T-helper 17 cell (primary cell): ENCODE results near the gene RUSC1. TPM values are rescaled to one million over a fixed set of nuclear protein-coding genes. Genes with fewer than 3 reads are reported as not detected.

Experiments
- ATAC-seq: fragments of 150-1000 bp; cut with Tn5 transposase; 2 replicates; pipeline ENCODE4 v1.10.0; 2021; ENCODE audit warnings: mild to moderate bottlenecking, moderate library complexity
- DNase-seq, 3 donors: peaks; one replicate each; pipeline versions ENCODE4 v3.0.0 to v3.0.0-alpha.2; 2020 to 2021
- H3K9me3 ChIP-seq: one replicate; pipeline ENCODE4 v1.7.0; 2013; ENCODE audit warnings: low read length, mild to moderate bottlenecking; ENCODE audit not compliant: control insufficient read depth, poor library complexity, severe bottlenecking
- H3K27ac Mint-ChIP-seq: one replicate; pipeline ENCODE4 v1.8.0; 2022; ENCODE audit warnings: mild to moderate bottlenecking, moderate library complexity, mixed read lengths
- H3K27me3 Mint-ChIP-seq: one replicate; pipeline ENCODE4 v1.8.0; 2022; ENCODE audit warnings: mixed read lengths
- H3K36me3 Mint-ChIP-seq: one replicate; pipeline ENCODE4 v1.8.0; 2022; ENCODE audit warnings: low read depth, mixed read lengths
- H3K4me1 Mint-ChIP-seq: one replicate; pipeline ENCODE4 v1.8.0; 2022; ENCODE audit warnings: mild to moderate bottlenecking, mixed read lengths
- H3K4me3 Mint-ChIP-seq: one replicate; pipeline ENCODE4 v1.8.0; 2022; ENCODE audit warnings: mild to moderate bottlenecking, moderate library complexity, mixed read lengths
- total RNA-seq, 4 donors: library from RNA in 2 of 4; stranded (reverse) in 2 of 4; gene quantifications; one replicate each; pipeline ENCODE4 v1.2.3 and lab custom pipeline; 2022 to 2026

Gene RUSC1
- total RNA-seq, 2 donors from 2014 or later, result 13.2 to 14.8 TPM

DNA sequence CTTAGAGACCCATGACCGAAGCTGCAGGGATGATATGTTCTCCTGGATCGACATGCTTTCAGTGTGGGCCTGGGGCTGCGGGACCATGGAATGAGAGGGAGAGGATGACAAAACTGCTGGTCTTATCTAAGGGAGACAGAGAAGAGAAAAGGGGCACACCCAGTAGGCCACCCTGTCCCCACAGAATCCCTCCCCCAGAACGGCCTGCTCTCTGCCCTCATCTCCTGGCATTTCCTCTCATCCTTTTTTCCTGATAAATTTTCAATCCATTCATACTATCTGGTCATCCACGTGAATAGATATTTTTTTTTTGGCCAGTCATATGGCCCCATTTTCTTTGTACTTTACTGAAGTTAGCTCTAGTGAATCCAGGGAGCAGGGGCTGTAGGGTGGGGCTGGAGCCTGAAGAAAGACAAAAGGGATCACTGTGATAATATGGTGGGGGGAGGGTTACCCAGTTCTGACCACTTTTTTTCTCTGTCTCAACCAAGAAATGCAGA, 19.3 kb upstream of the RUSC1 start, which contains the start of gene PKLR:
PKLR (minus strand) TSS at position 97 of the 500 bp plus-strand sequence; CDS start at position 54, 43 bp downstream.
- Mint-ChIP-seq H3K27me3 (peaks cover 24% of the 10 kb centered on the region), H3K4me3 (no peak within 1 kb of the TSS), H3K4me1 (peaks cover 4% of the 10 kb centered on the region), H3K27ac (no peak within 1 kb of the TSS), H3K36me3 (peaks cover 10% of the 10 kb centered on the region)
- no peak for DNase-seq
- ATAC-seq, result no peak
- no peaks in the 10 kb centered on the region for H3K9me3 ChIP-seq

DNA sequence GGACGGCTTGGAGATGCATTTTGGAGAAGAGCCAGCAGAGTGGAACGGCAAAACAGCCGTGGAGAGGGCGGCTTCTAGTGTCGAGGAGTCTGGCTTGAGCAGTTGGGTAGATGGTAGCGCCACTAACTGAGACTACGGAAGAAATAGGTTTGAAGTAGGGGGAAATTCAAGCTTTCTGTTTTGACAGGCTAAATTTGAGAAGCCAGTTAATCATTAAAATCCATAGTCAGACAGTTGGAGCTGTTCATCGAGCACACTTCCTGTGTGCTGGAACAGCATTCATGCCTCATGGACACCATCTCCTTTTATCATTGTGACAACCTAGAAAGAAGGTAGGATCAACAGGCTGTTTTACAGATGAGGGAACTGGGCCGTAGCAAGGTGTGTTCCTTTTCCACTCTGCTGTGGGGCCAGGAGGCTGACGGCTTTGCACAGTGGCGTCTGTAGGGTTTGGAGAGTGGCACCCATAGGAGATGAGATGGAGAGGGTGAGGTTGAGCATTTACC, 16.1 kb upstream of the RUSC1 start:
- H3K27ac Mint-ChIP-seq, result no peak overlapping the region
- no peak overlapping the region for H3K4me3 Mint-ChIP-seq
- no peak for ATAC-seq

DNA sequence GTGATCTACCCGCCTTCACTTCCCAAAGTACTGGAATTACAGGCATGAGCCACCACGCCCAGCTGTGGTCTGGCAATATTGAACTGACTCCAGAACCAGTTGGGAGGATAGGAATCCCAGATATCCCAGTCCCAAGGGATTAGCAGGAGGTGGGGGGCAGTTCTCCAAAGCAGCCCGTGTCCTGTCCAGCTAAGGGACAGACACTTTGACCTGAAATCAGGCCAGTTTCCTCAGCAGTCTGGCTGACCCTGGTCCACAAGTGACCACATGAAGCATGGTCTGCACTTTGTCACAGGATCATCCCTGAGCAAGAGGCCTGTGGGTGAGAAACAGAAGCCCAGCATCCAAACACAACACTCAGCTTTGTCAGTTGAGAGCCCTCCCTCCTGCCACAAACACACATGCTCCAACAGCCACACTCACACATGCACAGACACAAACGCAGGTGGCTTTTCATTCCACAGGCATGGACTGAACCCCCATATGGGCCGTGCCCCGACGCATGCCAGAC, 14.8 kb upstream of the RUSC1 start:
- DNase-seq, result no peak
- ATAC-seq, result no peak
- H3K4me3 Mint-ChIP-seq, result no peak overlapping the region
- H3K36me3 Mint-ChIP-seq, result peaks cover 5% of the 10 kb centered on the region
- H3K27me3 Mint-ChIP-seq, result peaks cover 12% of the 10 kb centered on the region
- H3K4me1 Mint-ChIP-seq, result peaks cover 14% of the 10 kb centered on the region
- H3K27ac Mint-ChIP-seq, result peak overlapping the region; percentile 29
- no peaks in the 10 kb centered on the region for H3K9me3 ChIP-seq

More for the DNA sequence above, 16.1 kb upstream of the RUSC1 start:
- no peaks in the 10 kb centered on the region for H3K9me3 ChIP-seq
- H3K36me3 Mint-ChIP-seq, result peaks cover 5% of the 10 kb centered on the region
- H3K4me1 Mint-ChIP-seq, result peaks cover 9% of the 10 kb centered on the region
- no peak for DNase-seq
- peaks cover 12% of the 10 kb centered on the region for H3K27me3 Mint-ChIP-seq

DNA sequence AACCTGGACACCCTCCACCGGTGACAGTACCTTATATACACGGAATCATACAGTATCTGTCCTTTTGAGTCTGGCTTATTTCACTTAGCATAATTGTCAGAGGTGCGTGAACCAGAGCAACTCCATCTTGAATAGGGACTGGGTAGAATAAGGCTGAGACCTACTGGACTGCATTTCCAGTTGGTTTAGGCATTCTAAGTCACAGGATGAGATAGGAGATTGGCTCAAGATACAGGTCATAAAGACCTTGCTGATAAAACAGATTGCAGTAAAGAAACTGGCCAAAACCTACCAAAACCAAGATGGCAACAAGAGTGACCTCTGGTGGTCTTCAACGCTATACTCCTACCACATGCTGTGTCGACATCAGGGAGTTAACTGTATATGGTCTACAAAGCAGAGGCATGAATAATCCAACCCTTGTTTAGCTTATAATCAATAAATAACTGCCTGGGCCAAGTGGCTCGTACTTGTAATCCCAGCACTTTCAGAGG, 13.4 kb upstream of the RUSC1 start:
- DNase-seq (no peak), ATAC-seq (no peak)
- H3K4me3 Mint-ChIP-seq, result no peak overlapping the region
- no peaks in the 10 kb centered on the region for H3K9me3 ChIP-seq
- H3K27ac Mint-ChIP-seq, result peak overlapping the region; percentile 97
- H3K36me3 Mint-ChIP-seq, result peaks cover 5% of the 10 kb centered on the region
- H3K4me1 Mint-ChIP-seq, result peaks cover 22% of the 10 kb centered on the region
- peaks cover 12% of the 10 kb centered on the region for H3K27me3 Mint-ChIP-seq

DNA sequence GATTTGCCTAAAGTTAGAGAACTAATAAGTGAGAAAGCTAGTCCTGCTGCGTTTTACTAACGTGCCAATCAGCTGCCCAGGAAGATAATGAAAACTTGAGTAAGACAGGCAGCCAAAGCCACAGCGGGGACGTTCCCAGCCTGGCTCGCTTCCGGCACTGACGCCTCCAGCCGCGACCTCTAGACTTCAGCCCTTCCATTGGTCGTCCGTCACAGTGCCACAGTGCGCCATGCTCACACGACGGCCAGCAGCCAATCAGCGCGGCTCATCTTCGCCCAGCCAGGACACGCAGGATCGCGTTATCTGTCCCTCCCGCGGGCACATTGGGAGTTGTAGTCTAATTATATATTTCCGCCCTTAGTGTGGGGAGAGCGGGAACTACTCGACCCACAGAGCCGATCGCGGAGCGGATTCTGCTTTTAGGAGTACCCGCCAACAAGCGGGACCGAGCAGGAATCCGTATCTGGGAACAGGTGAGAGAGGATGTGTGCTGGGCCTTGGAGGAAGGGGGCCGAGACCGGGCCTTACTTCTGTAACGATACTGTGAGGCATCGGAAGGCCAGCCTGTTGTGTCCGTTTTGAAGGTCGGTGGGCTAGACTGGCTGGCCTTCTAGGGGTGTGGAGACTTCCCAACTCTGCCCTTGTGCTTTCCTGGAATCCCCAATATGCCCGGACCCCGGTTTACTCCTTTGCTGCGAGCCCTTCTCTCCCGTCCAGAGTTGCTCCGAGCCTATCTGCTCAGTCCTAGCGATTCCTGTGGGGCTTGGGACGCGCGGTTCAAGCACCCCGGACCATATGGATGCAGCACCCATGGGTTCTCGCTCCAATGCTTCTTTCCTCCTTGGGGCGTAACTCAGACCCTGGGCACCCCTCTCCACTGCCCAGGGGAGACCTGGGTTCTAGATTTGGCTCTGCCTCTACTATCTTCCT, 11.9 kb upstream of the RUSC1 start, which contains the start of gene FDPS:
FDPS (plus strand) TSS at position 374 of the 930 bp plus-strand sequence. CDS start 924 bp downstream, outside the sequence.
- Mint-ChIP-seq H3K4me3 (peak within 1 kb of the TSS; percentile 97), H3K27ac (peak within 1 kb of the TSS; percentile 97), H3K36me3 (peaks cover 9% of the 10 kb centered on the region), H3K27me3 (peaks cover 5% of the 10 kb centered on the region), H3K4me1 (peaks cover 30% of the 10 kb centered on the region)
- no peaks in the 10 kb centered on the region for H3K9me3 ChIP-seq
- ATAC-seq (peak; percentile 98), DNase-seq (peak; percentile 91 to 96 (median 93))

DNA sequence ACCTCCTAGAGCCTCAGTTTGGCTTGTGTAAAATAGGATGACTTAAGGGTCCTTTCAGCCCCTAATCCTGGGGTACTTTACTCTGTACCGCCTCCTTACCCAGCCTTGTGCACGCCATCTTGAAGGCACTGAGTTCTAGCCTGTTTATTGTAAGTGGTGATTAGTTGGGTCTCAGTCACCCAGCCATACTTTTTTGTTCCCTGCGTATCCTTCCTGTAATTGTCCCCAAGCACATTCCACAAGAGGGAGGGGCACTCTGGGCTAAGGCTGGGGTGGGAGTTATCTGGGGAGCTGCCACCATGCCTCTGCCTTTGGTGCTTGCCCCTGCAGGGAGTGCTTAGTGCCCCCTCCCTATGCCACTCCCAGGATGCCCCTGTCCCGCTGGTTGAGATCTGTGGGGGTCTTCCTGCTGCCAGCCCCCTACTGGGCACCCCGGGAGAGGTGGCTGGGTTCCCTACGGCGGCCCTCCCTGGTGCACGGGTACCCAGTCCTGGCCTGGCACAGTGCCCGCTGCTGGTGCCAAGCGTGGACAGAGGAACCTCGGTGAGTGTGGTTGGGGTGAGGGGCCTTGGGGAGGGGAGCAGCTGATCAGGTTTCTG, 11.2 kb upstream of the RUSC1 start:
- peaks cover 9% of the 10 kb centered on the region for H3K36me3 Mint-ChIP-seq
- peaks cover 30% of the 10 kb centered on the region for H3K4me1 Mint-ChIP-seq
- H3K27me3 Mint-ChIP-seq, result peaks cover 1% of the 10 kb centered on the region
- H3K27ac Mint-ChIP-seq, result peak overlapping the region; percentile 97
- DNase-seq (no peak), ATAC-seq (no peak)
- peak overlapping the region; percentile 97 for H3K4me3 Mint-ChIP-seq
- no peaks in the 10 kb centered on the region for H3K9me3 ChIP-seq

DNA sequence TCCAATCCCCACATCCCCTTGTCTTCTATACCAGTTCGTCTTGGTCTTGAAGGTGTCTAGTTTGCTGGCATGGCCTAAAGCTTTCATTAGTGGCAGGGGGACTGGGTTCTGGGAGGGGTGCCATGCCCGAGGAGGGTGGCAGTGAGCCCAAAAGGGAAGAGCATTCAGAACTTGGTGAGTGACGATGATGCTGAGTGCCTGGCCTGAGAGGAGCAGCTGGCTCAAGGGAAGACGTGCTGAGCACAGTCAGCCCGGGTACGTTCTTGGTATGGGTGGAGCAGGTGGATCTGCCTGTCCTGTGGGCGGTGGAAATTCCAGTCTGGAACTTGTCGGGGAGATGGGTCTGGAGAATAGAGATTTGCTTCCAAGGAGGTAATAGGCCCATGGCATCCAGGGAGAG, 7.4 kb upstream of the RUSC1 start:
- DNase-seq (no peak), ATAC-seq (no peak)
- Mint-ChIP-seq H3K4me1 (peaks cover 29% of the 10 kb centered on the region), H3K4me3 (no peak overlapping the region), H3K27me3 (no peaks in the 10 kb centered on the region), H3K27ac (no peak overlapping the region), H3K36me3 (peaks cover 7% of the 10 kb centered on the region)
- H3K9me3 ChIP-seq, result no peaks in the 10 kb centered on the region

DNA sequence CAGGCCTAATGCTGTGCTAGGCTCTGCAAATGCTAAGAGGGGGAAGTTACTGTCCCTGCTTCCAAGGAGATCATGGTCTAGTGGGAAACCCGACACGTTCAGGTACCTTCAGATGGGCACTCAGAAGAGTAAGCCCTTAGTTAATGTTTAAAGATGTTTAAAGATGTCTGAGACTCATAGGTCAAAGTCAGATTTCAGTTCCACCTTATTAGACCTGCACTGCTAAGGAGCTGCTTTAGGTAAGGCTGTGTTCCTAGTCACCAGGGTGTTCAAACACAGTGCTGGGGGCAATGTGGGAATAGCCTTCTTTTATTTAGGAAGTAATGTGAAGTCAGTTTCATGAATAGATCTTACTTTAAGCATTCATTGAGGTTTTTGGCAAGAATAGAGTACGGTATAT, 3.8 kb upstream of the RUSC1 start:
- no peaks in the 10 kb centered on the region for H3K9me3 ChIP-seq
- no peak for ATAC-seq
- Mint-ChIP-seq H3K4me1 (peaks cover 30% of the 10 kb centered on the region), H3K36me3 (peaks cover 8% of the 10 kb centered on the region), H3K4me3 (no peak overlapping the region), H3K27ac (no peak overlapping the region), H3K27me3 (no peaks in the 10 kb centered on the region)
- DNase-seq, result no peak

DNA sequence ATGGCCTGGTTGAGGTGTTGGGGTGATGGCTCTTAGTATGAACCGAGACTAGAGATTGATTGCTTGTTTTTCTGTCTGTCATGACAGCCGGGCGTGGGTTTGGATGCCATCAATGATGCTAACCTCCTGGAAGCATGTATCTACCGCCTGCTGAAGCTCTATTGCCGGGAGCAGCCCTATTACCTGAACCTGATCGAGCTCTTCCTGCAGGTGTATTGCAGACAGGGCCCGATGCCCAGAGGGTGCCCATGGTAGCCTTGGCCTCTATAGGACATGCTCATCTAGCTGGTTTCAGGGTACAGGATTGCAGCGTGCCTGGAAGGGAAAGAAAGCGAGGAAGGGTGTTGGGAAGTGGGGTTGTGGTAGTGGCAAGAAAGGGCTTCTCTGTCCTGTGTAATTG, 2.6 kb upstream of the RUSC1 start:
- no peak for ATAC-seq

DNA sequence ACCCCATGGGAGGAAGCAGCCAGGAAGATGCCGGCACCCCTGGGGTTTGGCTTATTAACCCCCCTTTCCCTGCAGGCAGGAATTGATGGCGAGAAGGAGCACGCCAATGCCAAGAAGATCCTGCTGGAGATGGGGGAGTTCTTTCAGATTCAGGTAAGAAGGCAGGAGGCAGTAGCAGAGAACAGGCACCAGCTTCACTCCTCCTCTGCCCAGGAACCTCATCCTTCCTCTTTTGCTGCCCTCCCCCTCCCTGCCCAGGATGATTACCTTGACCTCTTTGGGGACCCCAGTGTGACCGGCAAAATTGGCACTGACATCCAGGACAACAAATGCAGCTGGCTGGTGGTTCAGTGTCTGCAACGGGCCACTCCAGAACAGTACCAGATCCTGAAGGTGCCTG, 1.2 kb upstream of the RUSC1 start:
- H3K4me3 Mint-ChIP-seq, result peak overlapping the region; percentile 21
- no peak for DNase-seq
- H3K36me3 Mint-ChIP-seq, result peaks cover 2% of the 10 kb centered on the region
- H3K9me3 ChIP-seq, result no peaks in the 10 kb centered on the region
- ATAC-seq, result no peak
- H3K27me3 Mint-ChIP-seq, result no peaks in the 10 kb centered on the region
- H3K4me1 Mint-ChIP-seq, result peaks cover 23% of the 10 kb centered on the region
- H3K27ac Mint-ChIP-seq, result peak overlapping the region; percentile 41

More for the DNA sequence above, 2.6 kb upstream of the RUSC1 start:
- Mint-ChIP-seq H3K4me1 (peaks cover 26% of the 10 kb centered on the region), H3K36me3 (peaks cover 7% of the 10 kb centered on the region), H3K27ac (no peak overlapping the region), H3K27me3 (no peaks in the 10 kb centered on the region), H3K4me3 (no peak overlapping the region)
- H3K9me3 ChIP-seq, result no peaks in the 10 kb centered on the region
- no peak for DNase-seq

DNA sequence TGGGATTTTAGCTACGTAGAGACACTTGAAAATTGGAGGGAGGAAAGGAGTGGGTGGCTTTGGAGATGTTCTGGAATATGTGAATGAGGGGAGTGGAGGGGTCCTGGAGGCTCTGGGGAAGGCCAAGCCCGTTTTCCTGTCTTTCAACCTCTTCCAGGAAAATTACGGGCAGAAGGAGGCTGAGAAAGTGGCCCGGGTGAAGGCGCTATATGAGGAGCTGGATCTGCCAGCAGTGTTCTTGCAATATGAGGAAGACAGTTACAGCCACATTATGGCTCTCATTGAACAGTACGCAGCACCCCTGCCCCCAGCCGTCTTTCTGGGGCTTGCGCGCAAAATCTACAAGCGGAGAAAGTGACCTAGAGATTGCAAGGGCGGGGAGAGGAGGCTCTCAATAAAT, 442 bp upstream of the RUSC1 start:
- H3K9me3 ChIP-seq, result no peaks in the 10 kb centered on the region
- Mint-ChIP-seq H3K27me3 (no peaks in the 10 kb centered on the region), H3K4me1 (peaks cover 23% of the 10 kb centered on the region), H3K4me3 (peak overlapping the region; percentile 86), H3K36me3 (peaks cover 2% of the 10 kb centered on the region), H3K27ac (peak overlapping the region; percentile 41)
- ATAC-seq, result no peak
- DNase-seq, result no peak

DNA sequence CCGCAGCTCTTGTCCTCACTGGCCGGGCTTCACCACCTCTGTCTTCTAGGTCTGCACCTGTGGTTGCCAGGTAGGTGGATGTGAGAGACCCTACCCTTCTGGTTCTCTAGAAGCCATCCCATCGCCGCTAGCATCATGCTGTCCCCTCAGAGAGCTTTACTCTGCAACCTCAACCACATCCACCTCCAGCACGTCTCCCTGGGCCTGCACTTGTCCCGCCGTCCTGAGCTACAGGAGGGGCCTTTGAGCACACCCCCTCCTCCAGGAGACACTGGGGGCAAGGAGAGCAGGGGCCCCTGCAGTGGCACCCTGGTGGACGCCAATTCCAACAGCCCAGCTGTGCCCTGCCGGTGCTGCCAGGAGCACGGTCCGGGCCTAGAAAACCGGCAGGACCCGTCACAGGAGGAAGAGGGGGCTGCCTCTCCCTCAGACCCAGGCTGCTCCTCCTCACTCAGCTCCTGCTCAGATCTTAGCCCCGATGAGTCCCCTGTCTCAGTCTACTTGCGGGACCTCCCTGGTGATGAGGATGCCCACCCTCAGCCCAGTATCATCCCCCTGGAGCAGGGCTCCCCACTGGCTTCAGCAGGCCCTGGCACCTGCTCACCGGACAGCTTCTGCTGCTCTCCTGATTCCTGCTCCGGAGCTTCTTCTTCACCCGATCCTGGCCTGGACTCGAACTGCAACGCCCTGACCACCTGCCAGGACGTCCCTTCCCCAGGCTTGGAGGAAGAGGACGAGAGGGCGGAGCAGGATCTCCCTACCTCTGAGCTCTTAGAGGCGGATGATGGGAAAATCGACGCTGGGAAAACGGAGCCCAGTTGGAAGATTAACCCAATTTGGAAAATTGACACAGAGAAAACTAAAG, 1.2 kb downstream of the RUSC1 start:
- DNase-seq (no peak), ATAC-seq (no peak)
- Mint-ChIP-seq H3K27me3 (no peaks in the 10 kb centered on the region), H3K4me3 (peak overlapping the region; percentile 86), H3K36me3 (peaks cover 2% of the 10 kb centered on the region), H3K4me1 (peaks cover 29% of the 10 kb centered on the region), H3K27ac (no peak overlapping the region)
- H3K9me3 ChIP-seq, result no peaks in the 10 kb centered on the region
